ENCODE data around the gene ZNF823. TPM values are rescaled to one million over a fixed set of nuclear protein-coding genes. Genes with fewer than 3 reads are reported as not detected.

The ZNF823 gene
- total and polyA plus RNA-seq, 9 of the 15 experiments (the other 6 are each of a cell fraction or from before 2014, with no cell fraction given), result 4.0 to 13.4 (median 6.1) TPM

DNA sequence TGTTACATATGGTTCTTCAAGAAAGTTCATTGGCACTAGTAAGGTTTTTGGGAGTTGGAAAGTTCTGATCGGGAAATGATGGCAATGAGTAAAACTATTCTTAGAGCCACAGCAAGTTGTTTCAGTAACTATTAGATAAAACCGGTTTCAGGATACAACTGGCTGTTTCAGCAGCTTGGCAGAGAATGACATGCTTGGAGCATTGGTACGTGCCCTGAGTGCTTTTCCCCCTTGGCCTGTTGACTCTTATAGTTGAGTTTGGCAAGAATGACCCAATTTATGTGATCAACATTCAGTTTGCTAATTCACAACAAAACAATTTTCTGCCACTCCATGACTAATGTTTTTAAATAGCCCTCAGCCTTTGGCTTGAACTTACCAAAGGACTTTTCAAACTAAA, 48.8 kb upstream of the ZNF823 start (continued):
- TF ChIP-seq HDAC8 (tag; IDR thresholded peaks at IDR 0.05), result no peak
- TF ChIP-seq, protein P1, sequence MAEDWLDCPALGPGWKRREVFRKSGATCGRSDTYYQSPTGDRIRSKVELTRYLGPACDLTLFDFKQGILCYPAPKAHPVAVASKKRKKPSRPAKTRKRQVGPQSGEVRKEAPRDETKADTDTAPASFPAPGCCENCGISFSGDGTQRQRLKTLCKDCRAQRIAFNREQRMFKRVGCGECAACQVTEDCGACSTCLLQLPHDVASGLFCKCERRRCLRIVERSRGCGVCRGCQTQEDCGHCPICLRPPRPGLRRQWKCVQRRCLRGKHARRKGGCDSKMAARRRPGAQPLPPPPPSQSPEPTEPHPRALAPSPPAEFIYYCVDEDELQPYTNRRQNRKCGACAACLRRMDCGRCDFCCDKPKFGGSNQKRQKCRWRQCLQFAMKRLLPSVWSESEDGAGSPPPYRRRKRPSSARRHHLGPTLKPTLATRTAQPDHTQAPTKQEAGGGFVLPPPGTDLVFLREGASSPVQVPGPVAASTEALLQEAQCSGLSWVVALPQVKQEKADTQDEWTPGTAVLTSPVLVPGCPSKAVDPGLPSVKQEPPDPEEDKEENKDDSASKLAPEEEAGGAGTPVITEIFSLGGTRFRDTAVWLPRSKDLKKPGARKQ (CRISPR knock-in tag; IDR thresholded peaks at IDR 0.05), result no peak

DNA sequence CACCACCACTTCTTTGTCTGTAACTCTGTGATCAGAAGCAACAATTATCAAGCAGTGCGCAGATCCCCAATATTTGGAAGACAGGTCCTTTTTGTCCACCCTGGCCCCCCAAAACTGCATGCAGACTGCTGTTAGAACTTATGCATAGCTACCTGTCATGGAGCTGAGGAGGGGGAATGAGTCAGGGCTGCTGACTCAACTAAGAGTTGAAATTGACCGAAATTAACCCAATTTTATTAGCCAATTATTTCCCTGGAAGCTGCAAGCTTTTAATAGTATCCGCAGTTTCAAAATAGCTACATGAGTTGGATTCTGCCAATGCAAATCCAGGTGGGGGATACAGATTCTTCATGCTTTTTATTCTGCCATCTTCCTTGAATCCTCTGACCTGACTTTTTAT, 45.6 kb upstream of the ZNF823 start:
- ATAC-seq, result no peak
- BruUV-seq (replicated peaks), result no TSS peak
- DNase-seq (ENCODE audit: extremely low read depth in 1 of 4, low spot score in 3 of 4), result no peak
- H3K27me3 ChIP-seq (ENCODE audit: control insufficient read depth in 2 of 2, insufficient read depth in 2 of 2, low read length in 2 of 2), result no peaks in the 10 kb centered on the region
- no peak overlapping the region for H3K4me2 ChIP-seq (ENCODE audit: insufficient read depth, low read length)
- FAIRE-seq, result no peak
- peaks cover 32% of the 10 kb centered on the region for H3K36me3 ChIP-seq (ENCODE audit: control insufficient read depth, insufficient read depth, low read length)
- no peak overlapping the region for H2AFZ ChIP-seq (ENCODE audit: low read depth, low read length)
- no peaks in the 10 kb centered on the region for H3K9me1 ChIP-seq (ENCODE audit: control insufficient read depth, insufficient read depth, low read length)
- H3K9me3 ChIP-seq (replicated peaks; ENCODE audit: control insufficient read depth, insufficient read depth, low read depth, low read length), result peaks cover 35% of the 10 kb centered on the region
- no peak for TF ChIP-seq RFX7 (CRISPR knock-in tag; IDR thresholded peaks at IDR 0.05)
- no peak for TF ChIP-seq ETV6 (IDR thresholded peaks at IDR 0.05; ENCODE audit: borderline replicate concordance in 1 of 2, low read depth in 2 of 2, low read length in 1 of 2)
- no peak for TF ChIP-seq ETV6 (CRISPR knock-in tag; IDR thresholded peaks at IDR 0.05; ENCODE audit: borderline replicate concordance)
- no peak for TF ChIP-seq CHCHD3 (CRISPR knock-in tag; IDR thresholded peaks at IDR 0.05)
- no peak for TF ChIP-seq ZNF224 (CRISPR knock-in tag; IDR thresholded peaks at IDR 0.05)
- TF ChIP-seq DACH1 (IDR thresholded peaks at IDR 0.05; ENCODE audit: partially characterized antibody), result no peak
- no peak for TF ChIP-seq SIX5 (IDR thresholded peaks at IDR 0.05; ENCODE audit: borderline replicate concordance in 1 of 2, insufficient read depth in 1 of 2, low read depth in 1 of 2, low read length in 2 of 2)
- no peak for TF ChIP-seq KLF13 (tag; IDR thresholded peaks at IDR 0.05; ENCODE audit: borderline replicate concordance, low read depth)
- TF ChIP-seq NONO (IDR thresholded peaks at IDR 0.05; ENCODE audit: low read depth in 2 of 2, low read length in 1 of 2), result no peak
- TF ChIP-seq NFE2L1 (tag; IDR thresholded peaks at IDR 0.05; ENCODE audit: borderline replicate concordance, low read depth), result no peak
- TF ChIP-seq EHMT2 (IDR thresholded peaks at IDR 0.05), result no peak
- TF ChIP-seq, protein P2, sequence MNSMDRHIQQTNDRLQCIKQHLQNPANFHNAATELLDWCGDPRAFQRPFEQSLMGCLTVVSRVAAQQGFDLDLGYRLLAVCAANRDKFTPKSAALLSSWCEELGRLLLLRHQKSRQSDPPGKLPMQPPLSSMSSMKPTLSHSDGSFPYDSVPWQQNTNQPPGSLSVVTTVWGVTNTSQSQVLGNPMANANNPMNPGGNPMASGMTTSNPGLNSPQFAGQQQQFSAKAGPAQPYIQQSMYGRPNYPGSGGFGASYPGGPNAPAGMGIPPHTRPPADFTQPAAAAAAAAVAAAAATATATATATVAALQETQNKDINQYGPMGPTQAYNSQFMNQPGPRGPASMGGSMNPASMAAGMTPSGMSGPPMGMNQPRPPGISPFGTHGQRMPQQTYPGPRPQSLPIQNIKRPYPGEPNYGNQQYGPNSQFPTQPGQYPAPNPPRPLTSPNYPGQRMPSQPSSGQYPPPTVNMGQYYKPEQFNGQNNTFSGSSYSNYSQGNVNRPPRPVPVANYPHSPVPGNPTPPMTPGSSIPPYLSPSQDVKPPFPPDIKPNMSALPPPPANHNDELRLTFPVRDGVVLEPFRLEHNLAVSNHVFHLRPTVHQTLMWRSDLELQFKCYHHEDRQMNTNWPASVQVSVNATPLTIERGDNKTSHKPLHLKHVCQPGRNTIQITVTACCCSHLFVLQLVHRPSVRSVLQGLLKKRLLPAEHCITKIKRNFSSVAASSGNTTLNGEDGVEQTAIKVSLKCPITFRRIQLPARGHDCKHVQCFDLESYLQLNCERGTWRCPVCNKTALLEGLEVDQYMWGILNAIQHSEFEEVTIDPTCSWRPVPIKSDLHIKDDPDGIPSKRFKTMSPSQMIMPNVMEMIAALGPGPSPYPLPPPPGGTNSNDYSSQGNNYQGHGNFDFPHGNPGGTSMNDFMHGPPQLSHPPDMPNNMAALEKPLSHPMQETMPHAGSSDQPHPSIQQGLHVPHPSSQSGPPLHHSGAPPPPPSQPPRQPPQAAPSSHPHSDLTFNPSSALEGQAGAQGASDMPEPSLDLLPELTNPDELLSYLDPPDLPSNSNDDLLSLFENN (IDR thresholded peaks at IDR 0.05; ENCODE audit: low read depth in 2 of 2, low read length in 2 of 2), result no peak
- intact Hi-C loops (cut with micrococcal nuclease), result no loop called here
- in situ Hi-C loops (cut with MboI), result no loop called here
- CTCF ChIA-PET (ENCODE audit: low intra/inter-chr PET ratio), result no interaction called here
- no peaks in the 10 kb centered on the region for H3K4me1 ChIP-seq (replicated peaks in 1 of 2; ENCODE audit: control insufficient read depth in 2 of 2, insufficient read depth in 2 of 2, low read length in 2 of 2)
- no peak overlapping the region for H3K4me3 ChIP-seq
- 86% methylated on average over 3 of the region's 3 CpGs for WGBS (ENCODE audit: insufficient coverage, low coverage, missing lambda C conversion rate)
- POLR2A ChIA-PET, result no interaction called here
- no peak overlapping the region for H3K27ac ChIP-seq (ENCODE audit: extremely low read depth, low read depth, low read length)
- H3K79me2 ChIP-seq (ENCODE audit: control insufficient read depth, insufficient read depth, low read length), result no peaks in the 10 kb centered on the region
- H4K20me1 ChIP-seq (replicated peaks; ENCODE audit: control insufficient read depth, insufficient read depth, low read length), result no peaks in the 10 kb centered on the region
- H3K9ac ChIP-seq (ENCODE audit: insufficient read depth in 1 of 2, low read depth in 2 of 2, low read length in 2 of 2), result no peak overlapping the region

Data from K562 (cell line).